OCI-LY3 (cell line): ENCODE data around the gene KAZN.

Source experiments
- H2AFZ ChIP-seq: fragments of 200-600, 300-600 bp; shearing (Covaris generic); 2 replicates; pipeline ENCODE4 v1.6.0; 2014; ENCODE audit warnings: antibody characterized with exemption, low read depth, low read length
- H3K27ac ChIP-seq: fragments of 200-600, 300-600 bp; sonication (generic); 2 replicates; pipeline ENCODE4 v1.5.1; 2014; ENCODE audit warnings: mild to moderate bottlenecking, low read length, moderate library complexity, mixed read lengths
- H3K27me3 ChIP-seq: fragments of 200-600, 300-600 bp; sonication (generic); 2 replicates; pipeline ENCODE4 v1.6.1; 2014; ENCODE audit warnings: low read depth, low read length, mixed read lengths
- H3K36me3 ChIP-seq: fragments of 200-600, 300-600 bp; sonication (generic); replicated peaks from 2 replicates; pipeline ENCODE3; 2014; ENCODE audit warnings: low read depth, low read length, mixed read lengths
- H3K4me1 ChIP-seq: fragments of 300-600, 200-600 bp; sonication (generic); 2 replicates; pipeline ENCODE4 v1.6.1; 2014; ENCODE audit warnings: low read length, mixed read lengths
- H3K4me2 ChIP-seq: fragments of 200-600, 300-600 bp; sonication (generic); 2 replicates; pipeline ENCODE4 v1.6.1; 2014; ENCODE audit warnings: low read length, mixed read lengths
- H3K4me3 ChIP-seq: fragments of 300-600, 200-600 bp; sonication (generic); 2 replicates; pipeline ENCODE4 v1.5.1; 2014; ENCODE audit warnings: antibody characterized with exemption, mild to moderate bottlenecking, low read length, moderate library complexity
- H3K79me2 ChIP-seq: fragments of 300-600, 200-600 bp; shearing (Covaris generic); 2 replicates; pipeline ENCODE4 v1.6.1; 2014; ENCODE audit warnings: mild to moderate bottlenecking, low read length, mixed read lengths
- H3K9ac ChIP-seq: fragments of 300-600, 200-600 bp; shearing (Covaris generic); 2 replicates; pipeline ENCODE4 v1.6.0; 2014; ENCODE audit warnings: mild to moderate bottlenecking, low read length, moderate library complexity
- H3K9me3 ChIP-seq: fragments of 200-600, 300-600 bp; shearing (Covaris generic); 2 replicates; pipeline ENCODE4 v1.6.1; 2014; ENCODE audit warnings: low read length, mixed read lengths; ENCODE audit not compliant: insufficient read depth
- H4K20me1 ChIP-seq: fragments of 200-600, 300-600 bp; sonication (generic); 2 replicates; pipeline ENCODE4 v1.6.1; 2016; ENCODE audit warnings: low read length, mixed read lengths; ENCODE audit not compliant: insufficient read depth
- EZH2phosphoT487 ChIP-seq: fragments of 200-600 bp; shearing (Covaris generic); IDR thresholded peaks from 2 replicates; pipeline ENCODE4 v1.6.1; 2018; ENCODE audit warnings: antibody characterized with exemption, mixed run types, low read depth
- TF ChIP-seq, protein P1 (sequence below): fragments of 200-600, 300-600 bp; sonication (generic); IDR thresholded peaks from 2 replicates; pipeline ENCODE4 v1.5.1; 2014; ENCODE audit warnings: antibody characterized with exemption, low read length, low read depth

The KAZN gene

DNA sequence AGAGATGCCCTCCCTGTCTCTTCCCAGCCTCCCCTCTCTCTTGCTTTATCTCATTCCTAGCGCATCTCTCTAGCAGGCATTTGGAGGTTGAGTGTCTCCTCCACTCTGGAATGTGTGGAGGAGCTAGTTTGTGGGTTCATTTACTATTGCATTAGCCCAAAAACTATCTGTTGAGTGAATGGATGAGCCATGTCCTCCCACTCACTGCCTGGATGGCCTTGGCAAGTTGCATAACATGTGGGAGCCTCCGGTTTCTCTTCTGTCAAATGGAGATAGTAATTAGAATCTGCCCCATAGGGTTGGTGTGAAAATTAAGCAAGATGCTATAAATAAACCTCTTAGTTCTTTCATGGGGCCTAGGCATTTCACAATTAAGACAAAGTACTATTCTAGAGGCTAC is 181.8 kb downstream of the KAZN start:
- Histone ChIP-seq H3K27me3 (no peaks in the 10 kb centered on the region), H3K4me3 (no peak overlapping the region), H3K4me2 (no peak overlapping the region), H3K79me2 (no peaks in the 10 kb centered on the region), H3K9ac (no peak overlapping the region), H3K9me3 (no peaks in the 10 kb centered on the region), H2AFZ (no peak overlapping the region), H4K20me1 (no peaks in the 10 kb centered on the region), H3K36me3 (no peaks in the 10 kb centered on the region), H3K27ac (no peak overlapping the region), H3K4me1 (no peaks in the 10 kb centered on the region)
- TF ChIP-seq, protein P1, sequence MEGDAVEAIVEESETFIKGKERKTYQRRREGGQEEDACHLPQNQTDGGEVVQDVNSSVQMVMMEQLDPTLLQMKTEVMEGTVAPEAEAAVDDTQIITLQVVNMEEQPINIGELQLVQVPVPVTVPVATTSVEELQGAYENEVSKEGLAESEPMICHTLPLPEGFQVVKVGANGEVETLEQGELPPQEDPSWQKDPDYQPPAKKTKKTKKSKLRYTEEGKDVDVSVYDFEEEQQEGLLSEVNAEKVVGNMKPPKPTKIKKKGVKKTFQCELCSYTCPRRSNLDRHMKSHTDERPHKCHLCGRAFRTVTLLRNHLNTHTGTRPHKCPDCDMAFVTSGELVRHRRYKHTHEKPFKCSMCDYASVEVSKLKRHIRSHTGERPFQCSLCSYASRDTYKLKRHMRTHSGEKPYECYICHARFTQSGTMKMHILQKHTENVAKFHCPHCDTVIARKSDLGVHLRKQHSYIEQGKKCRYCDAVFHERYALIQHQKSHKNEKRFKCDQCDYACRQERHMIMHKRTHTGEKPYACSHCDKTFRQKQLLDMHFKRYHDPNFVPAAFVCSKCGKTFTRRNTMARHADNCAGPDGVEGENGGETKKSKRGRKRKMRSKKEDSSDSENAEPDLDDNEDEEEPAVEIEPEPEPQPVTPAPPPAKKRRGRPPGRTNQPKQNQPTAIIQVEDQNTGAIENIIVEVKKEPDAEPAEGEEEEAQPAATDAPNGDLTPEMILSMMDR: no peak
- TF ChIP-seq EZH2phosphoT487: no peak

DNA sequence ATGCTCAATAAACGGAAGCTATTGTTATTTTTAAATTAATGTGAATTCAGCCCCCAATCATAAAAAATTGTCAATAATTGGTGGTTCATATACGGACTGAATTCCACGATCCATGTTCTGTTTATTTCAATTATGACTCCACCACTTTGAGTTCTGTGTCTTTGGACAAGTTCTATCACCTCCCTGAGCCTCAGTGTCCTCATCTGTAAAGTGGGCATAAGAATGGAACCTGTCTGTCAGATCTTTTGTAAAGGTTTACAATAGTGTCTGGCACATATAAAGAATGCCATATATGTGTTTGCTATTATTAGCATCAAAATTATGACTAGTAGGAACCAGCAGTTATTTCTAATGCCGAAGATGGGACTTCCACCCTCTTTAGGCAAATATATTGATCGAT is 183.3 kb downstream of the KAZN start:
- H3K4me2 ChIP-seq: no peak overlapping the region
- H3K79me2 ChIP-seq: no peaks in the 10 kb centered on the region
- H3K4me1 ChIP-seq: no peaks in the 10 kb centered on the region
- no peaks in the 10 kb centered on the region for H3K27me3 ChIP-seq
- no peaks in the 10 kb centered on the region for H4K20me1 ChIP-seq
- H3K36me3 ChIP-seq: no peaks in the 10 kb centered on the region
- H3K9me3 ChIP-seq: no peaks in the 10 kb centered on the region
- TF ChIP-seq EZH2phosphoT487: no peak
- TF ChIP-seq, protein P1: no peak
- no peak overlapping the region for H3K27ac ChIP-seq
- no peak overlapping the region for H3K9ac ChIP-seq
- no peak overlapping the region for H3K4me3 ChIP-seq
- H2AFZ ChIP-seq: no peak overlapping the region

DNA sequence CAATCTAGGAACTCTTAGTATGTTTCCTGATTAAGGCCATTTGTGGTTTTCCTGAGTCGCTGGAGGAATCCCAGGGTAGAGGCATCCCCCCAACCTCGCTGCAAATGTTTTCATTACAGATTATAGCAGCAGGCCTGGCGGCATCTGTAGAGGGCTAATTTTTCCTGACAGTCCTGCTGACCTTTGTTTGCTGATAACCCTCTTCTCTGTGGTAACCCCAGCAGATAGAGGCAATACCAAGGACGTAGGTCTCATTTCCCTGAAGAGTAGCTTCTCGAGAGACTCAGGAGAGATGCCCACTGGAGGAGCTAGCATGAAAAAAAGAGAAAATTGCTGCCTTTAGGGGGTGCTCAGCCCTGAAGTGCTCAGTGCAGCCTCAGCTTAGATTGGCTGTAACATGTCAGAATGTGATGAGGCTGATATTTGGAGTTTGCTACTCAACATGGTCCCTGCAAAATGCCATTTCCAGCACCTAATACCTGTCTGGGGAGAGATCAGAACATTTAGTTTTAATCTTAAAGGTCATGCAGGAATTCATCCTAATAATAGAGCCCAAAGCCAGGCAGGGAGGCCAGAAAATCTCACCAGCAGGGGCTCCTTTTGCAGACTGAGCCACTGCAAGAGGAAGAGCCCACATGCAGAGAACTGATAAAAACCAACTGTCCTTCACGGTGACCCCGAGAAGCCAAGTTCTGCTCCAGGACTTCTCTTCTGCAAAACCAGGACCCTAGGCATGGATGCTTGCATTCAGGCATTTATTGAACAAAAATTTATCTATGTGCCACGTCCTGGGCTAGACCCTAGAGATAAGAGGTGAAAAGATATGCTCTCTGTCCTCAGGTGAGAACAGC is 184.5 kb downstream of the KAZN start:
- Histone ChIP-seq H3K4me2 (no peak overlapping the region), H3K9ac (no peak overlapping the region), H3K79me2 (no peaks in the 10 kb centered on the region), H3K4me3 (no peak overlapping the region), H3K27ac (no peak overlapping the region), H2AFZ (no peak overlapping the region), H3K9me3 (no peaks in the 10 kb centered on the region), H3K27me3 (no peaks in the 10 kb centered on the region), H4K20me1 (no peaks in the 10 kb centered on the region), H3K36me3 (no peaks in the 10 kb centered on the region), H3K4me1 (no peaks in the 10 kb centered on the region)
- TF ChIP-seq, protein P1: no peak
- TF ChIP-seq EZH2phosphoT487: no peak

DNA sequence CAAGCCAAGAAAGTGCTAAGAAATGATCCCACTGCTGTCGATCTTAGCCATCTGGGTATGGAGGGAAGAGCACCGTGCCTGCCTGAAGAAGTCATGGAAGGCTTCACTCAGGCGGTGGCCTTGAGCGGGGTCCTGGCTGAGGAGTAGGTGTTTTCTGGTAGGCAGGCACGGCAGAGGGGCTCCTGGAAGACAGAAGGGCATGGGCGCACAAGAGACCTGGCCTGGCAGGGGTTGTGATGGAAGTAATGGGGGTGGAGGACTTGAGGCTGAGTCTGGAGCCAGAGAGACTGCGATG is 185.1 kb downstream of the KAZN start:
- no peaks in the 10 kb centered on the region for H3K4me1 ChIP-seq
- H3K27ac ChIP-seq: no peak overlapping the region
- no peak overlapping the region for H3K4me3 ChIP-seq
- no peaks in the 10 kb centered on the region for H3K36me3 ChIP-seq
- no peaks in the 10 kb centered on the region for H3K79me2 ChIP-seq
- TF ChIP-seq, protein P1: no peak
- no peak for TF ChIP-seq EZH2phosphoT487
- no peak overlapping the region for H3K4me2 ChIP-seq
- H3K27me3 ChIP-seq: no peaks in the 10 kb centered on the region
- H2AFZ ChIP-seq: no peak overlapping the region
- H4K20me1 ChIP-seq: no peaks in the 10 kb centered on the region
- H3K9me3 ChIP-seq: no peaks in the 10 kb centered on the region
- no peak overlapping the region for H3K9ac ChIP-seq
